Measurements from ENCODE around the gene SPEG.

The SPEG gene

GRCh38 chr2:219495531-219496122 lies 61.0 kb downstream of the SPEG start:
- Mint-ChIP-seq H3K27ac (no peak overlapping the region), H3K27me3 (ENCODE audit: low read depth, poor library complexity) (peaks cover 83% of the 10 kb centered on the region), H3K36me3 (ENCODE audit: low read depth) (no peaks in the 10 kb centered on the region), H3K4me3 (no peak overlapping the region), H3K4me1 (peaks cover 48% of the 10 kb centered on the region), H3K9me3 (no peaks in the 10 kb centered on the region)
- no peak for TF ChIP-seq CTCF (IDR thresholded peaks at IDR 0.05)
- DNase-seq, result peak; percentile 78

- Mint-ChIP-seq H3K4me1 (peaks cover 56% of the 10 kb centered on the region), H3K9me3 (no peaks in the 10 kb centered on the region), H3K36me3 (ENCODE audit: low read depth) (no peaks in the 10 kb centered on the region), H3K27ac (no peak overlapping the region), H3K4me3 (peak overlapping the region; percentile 70), H3K27me3 (ENCODE audit: low read depth, poor library complexity) (peaks cover 79% of the 10 kb centered on the region)
- no peak for DNase-seq
- no peak for TF ChIP-seq CTCF (IDR thresholded peaks at IDR 0.05)
These were observed 61.7 kb downstream of the SPEG start for GRCh38 chr2:219496247-219496824.

- H3K4me3 Mint-ChIP-seq, result peak overlapping the region; percentile 88
- H3K27ac Mint-ChIP-seq, result no peak overlapping the region
- no peaks in the 10 kb centered on the region for H3K36me3 Mint-ChIP-seq (ENCODE audit: low read depth)
- DNase-seq, result no peak
- TF ChIP-seq CTCF (IDR thresholded peaks at IDR 0.05), result no peak
- no peaks in the 10 kb centered on the region for H3K9me3 Mint-ChIP-seq
- peaks cover 62% of the 10 kb centered on the region for H3K4me1 Mint-ChIP-seq
- H3K27me3 Mint-ChIP-seq (ENCODE audit: low read depth, poor library complexity), result peaks cover 76% of the 10 kb centered on the region
These were observed 62.3 kb downstream of the SPEG start for GRCh38 chr2:219496825-219497494.

- Mint-ChIP-seq H3K4me1 (peaks cover 69% of the 10 kb centered on the region), H3K4me3 (peak overlapping the region; percentile 88), H3K36me3 (ENCODE audit: low read depth) (no peaks in the 10 kb centered on the region), H3K9me3 (no peaks in the 10 kb centered on the region), H3K27me3 (ENCODE audit: low read depth, poor library complexity) (peaks cover 69% of the 10 kb centered on the region), H3K27ac (no peak overlapping the region)
- no peak for TF ChIP-seq CTCF (IDR thresholded peaks at IDR 0.05)
- peak; percentile 82 for DNase-seq
These were observed 63.0 kb downstream of the SPEG start for GRCh38 chr2:219497495-219498279.

- peak within 1 kb of the TSS; percentile 40 for H3K27ac Mint-ChIP-seq
- peaks cover 73% of the 10 kb centered on the region for H3K4me1 Mint-ChIP-seq
- peak within 1 kb of the TSS; percentile 88 for H3K4me3 Mint-ChIP-seq
- TF ChIP-seq CTCF (IDR thresholded peaks at IDR 0.05), result no peak
- H3K36me3 Mint-ChIP-seq (ENCODE audit: low read depth), result no peaks in the 10 kb centered on the region
- peak; percentile 95 for DNase-seq
- peaks cover 62% of the 10 kb centered on the region for H3K27me3 Mint-ChIP-seq (ENCODE audit: low read depth, poor library complexity)
- H3K9me3 Mint-ChIP-seq, result no peaks in the 10 kb centered on the region
These were observed 63.8 kb downstream of the SPEG start, which contains the start of gene GMPPA for GRCh38 chr2:219498280-219499057. GMPPA (plus strand) TSS chr2:219498891; CDS start chr2:219499976, 1,085 bp downstream.
